Keratinocyte (primary cell): Measurements from ENCODE around the gene WDR27. TPM values are rescaled to one million over a fixed set of nuclear protein-coding genes. Genes with fewer than 3 reads are reported as not detected.

Experiments
- DNase-seq: peaks from one replicate; pipeline ENCODE4 v3.0.0-alpha.2; 2011; ENCODE audit warnings: low read depth, missing footprints, low spot score
- FAIRE-seq: peaks from 2 replicates; lab custom pipeline; 2011; peaks lifted over from hg19 to GRCh38; lab: Jason Lieb, UNC
- H2AFZ ChIP-seq: 2 replicates; pipeline ENCODE4 v1.6.0; 2012; ENCODE audit warnings: low read length, control low read depth, inconsistent platforms; ENCODE audit not compliant: control insufficient read depth
- H3K27ac ChIP-seq: 2 replicates; pipeline ENCODE4 v1.5.1; 2011; ENCODE audit warnings: low read length; ENCODE audit not compliant: control insufficient read depth, insufficient read depth
- H3K27me3 ChIP-seq: 3 replicates; pipeline ENCODE4 v1.6.0; 2011; ENCODE audit warnings: low read length; ENCODE audit not compliant: control insufficient read depth, insufficient read depth; ENCODE audit errors: extremely low read depth
- H3K36me3 ChIP-seq, 2 experiments: 2 replicates in 1 of 2; 3 replicates in 1 of 2; pipeline ENCODE4 v1.5.1; 2011; ENCODE audit warnings: low read length in 2 of 2, mild to moderate bottlenecking in 1 of 2; ENCODE audit not compliant: control insufficient read depth in 2 of 2, insufficient read depth in 2 of 2; ENCODE audit errors: extremely low read depth in 1 of 2
- H3K4me1 ChIP-seq: 3 replicates; pipeline ENCODE4 v1.5.1; 2011; ENCODE audit warnings: low read length; ENCODE audit not compliant: control insufficient read depth, insufficient read depth; ENCODE audit errors: extremely low read depth
- H3K4me2 ChIP-seq: 3 replicates; pipeline ENCODE4 v1.6.0; 2011; ENCODE audit warnings: low read depth, low read length; ENCODE audit not compliant: control insufficient read depth, insufficient read depth; ENCODE audit errors: extremely low read depth
- H3K4me3 ChIP-seq, 3 experiments: fragments of 200-600 bp in 1 of 3; sonication (generic) in 1 of 3; 2 replicates in 2 of 3; 3 replicates in 1 of 3; pipeline ENCODE4 v1.5.1; 2011 to 2016; ENCODE audit warnings: low read length in 3 of 3, mild to moderate bottlenecking in 3 of 3, control low read depth in 2 of 3, inconsistent platforms in 1 of 3, low read depth in 1 of 3, mixed read lengths in 1 of 3, mixed run types in 1 of 3, moderate library complexity in 1 of 3; ENCODE audit not compliant: control insufficient read depth in 2 of 3, insufficient read depth in 2 of 3; ENCODE audit errors: extremely low read depth in 1 of 3
- H3K79me2 ChIP-seq: 2 replicates; pipeline ENCODE4 v1.6.0; 2012; ENCODE audit warnings: low read length; ENCODE audit not compliant: control insufficient read depth, insufficient read depth
- H3K9ac ChIP-seq: 3 replicates; pipeline ENCODE4 v1.6.0; 2011; ENCODE audit warnings: low read length; ENCODE audit not compliant: control insufficient read depth, insufficient read depth; ENCODE audit errors: extremely low read depth
- H3K9me1 ChIP-seq: 3 replicates; pipeline ENCODE4 v1.6.0; 2011; ENCODE audit warnings: low read length; ENCODE audit not compliant: control insufficient read depth, insufficient read depth; ENCODE audit errors: extremely low read depth
- H3K9me3 ChIP-seq: 2 replicates; pipeline ENCODE4 v1.5.1; 2012; ENCODE audit warnings: low read depth, low read length; ENCODE audit not compliant: control insufficient read depth
- H4K20me1 ChIP-seq: 3 replicates; pipeline ENCODE4 v1.6.0; 2011; ENCODE audit warnings: low read length; ENCODE audit not compliant: control insufficient read depth, insufficient read depth; ENCODE audit errors: extremely low read depth
- CTCF ChIP-seq, 3 experiments: IDR thresholded peaks in 1 of 3; conservative IDR thresholded peaks in 1 of 3; optimal IDR thresholded peaks in 1 of 3; 2 replicates in 2 of 3; 3 replicates in 1 of 3; pipeline versions ENCODE3 to v1.5.1; 2011; ENCODE audit warnings: low read length in 3 of 3, mild to moderate bottlenecking in 3 of 3, moderate library complexity in 2 of 3, control low read depth in 1 of 3, inconsistent platforms in 1 of 3; ENCODE audit not compliant: insufficient read depth in 2 of 3; ENCODE audit errors: extremely low read depth in 1 of 3
- EZH2 ChIP-seq: IDR thresholded peaks from one replicate; pipeline ENCODE4 v1.6.1; 2012; ENCODE audit warnings: inconsistent platforms, mild to moderate bottlenecking, low read length, moderate library complexity
- dilution Hi-C: fragments of 300-500 bp; cut with MboI; formaldehyde crosslinking; loops from one replicate; pipeline ENCODE4 v1.7.0; 2020; ENCODE audit warnings: low sequenced_read_pairs; ENCODE audit not compliant: extremely low pct_ligation_motif_present
- polyA plus RNA-seq, 5 experiments: library from polyadenylated mRNA; depleted of rRNA in 3 of 5; stranded (reverse) in 3 of 5; stranded (forward) in 1 of 5; unstranded in 1 of 5; fragments of >200 nt; gene quantifications; 1 replicate in 1 of 5; 2 replicates in 3 of 5; 3 replicates in 1 of 5; pipeline versions ENCODE4 v1.2.1 to v1.2.3, GENCODE V29; 2011 to 2012; ENCODE audit warnings: missing spikeins in 2 of 5, low read depth in 1 of 5, low replicate concordance in 1 of 5

Gene WDR27
- polyA plus RNA-seq, 1 donor (not counting 4 experiments of a cell fraction or from before 2014, with no cell fraction given), result 17.8 TPM

GRCh38 chr6:169534039-169534421, 167.8 kb downstream of the WDR27 start:
- H3K27me3 ChIP-seq, result no peaks in the 10 kb centered on the region
- no peak overlapping the region for H3K4me2 ChIP-seq
- no peak overlapping the region for H3K27ac ChIP-seq
- peaks cover 5% of the 10 kb centered on the region for H3K9me3 ChIP-seq
- no peaks in the 10 kb centered on the region for H3K79me2 ChIP-seq
- FAIRE-seq (no peak), DNase-seq (no peak)
- H3K9me1 ChIP-seq, result no peaks in the 10 kb centered on the region
- no peak overlapping the region for H3K4me3 ChIP-seq
- no peak overlapping the region for H2AFZ ChIP-seq
- no peaks in the 10 kb centered on the region for H3K4me1 ChIP-seq
- H3K9ac ChIP-seq, result no peak overlapping the region
- no peaks in the 10 kb centered on the region for H4K20me1 ChIP-seq
- no peak for TF ChIP-seq EZH2
- no peak for TF ChIP-seq CTCF (optimal IDR thresholded peaks at IDR 0.05 in 1 of 3, IDR thresholded peaks at IDR 0.05 in 1 of 3, conservative IDR thresholded peaks at IDR 0.05 in 1 of 3; ENCODE audit: extremely low read depth in 1 of 3, insufficient read depth in 2 of 3, low read length in 3 of 3)
- dilution Hi-C loops, result no loop called here
- no peaks in the 10 kb centered on the region for H3K36me3 ChIP-seq

- Histone ChIP-seq H3K4me2 (no peak overlapping the region), H4K20me1 (no peaks in the 10 kb centered on the region), H2AFZ (no peak overlapping the region), H3K36me3 (no peaks in the 10 kb centered on the region), H3K27ac (no peak overlapping the region), H3K4me3 (no peak overlapping the region), H3K9me1 (no peaks in the 10 kb centered on the region), H3K9me3 (peaks cover 5% of the 10 kb centered on the region), H3K9ac (no peak overlapping the region), H3K4me1 (no peaks in the 10 kb centered on the region), H3K79me2 (no peaks in the 10 kb centered on the region), H3K27me3 (no peaks in the 10 kb centered on the region)
- TF ChIP-seq EZH2, result no peak
- no peak for TF ChIP-seq CTCF (optimal IDR thresholded peaks at IDR 0.05 in 1 of 3, IDR thresholded peaks at IDR 0.05 in 1 of 3, conservative IDR thresholded peaks at IDR 0.05 in 1 of 3; ENCODE audit: extremely low read depth in 1 of 3, insufficient read depth in 2 of 3, low read length in 3 of 3)
- dilution Hi-C loops, result no loop called here
- no peak for FAIRE-seq
- no peak for DNase-seq
These were observed 168.4 kb downstream of the WDR27 start for GRCh38 chr6:169533301-169534038.
